Osteoblast (primary cell): Measurements from ENCODE around the gene COG3. TPM values are rescaled to one million over a fixed set of nuclear protein-coding genes. Genes with fewer than 3 reads are reported as not detected.
A peak's percentile ranks its signal among the peaks of the same experiment; 100 is the strongest.

ENCODE experiments used
- DNase-seq: peaks from one replicate; pipeline ENCODE4 v3.0.0; 2011; ENCODE audit warnings: low spot score, mixed read lengths; ENCODE audit not compliant: insufficient read length; ENCODE audit errors: missing footprints
- H2AFZ ChIP-seq: 2 replicates; pipeline ENCODE4 v1.6.0; 2011; ENCODE audit warnings: mild to moderate bottlenecking, low read length
- H3K27ac ChIP-seq: 2 replicates; pipeline ENCODE4 v1.5.1; 2011; ENCODE audit warnings: mild to moderate bottlenecking, low read depth, low read length, moderate library complexity
- H3K27me3 ChIP-seq: 2 replicates; pipeline ENCODE4 v1.6.0; 2012; ENCODE audit warnings: mild to moderate bottlenecking, control low read depth, inconsistent platforms, low read length, moderate library complexity; ENCODE audit not compliant: insufficient read depth
- H3K36me3 ChIP-seq: 2 replicates; pipeline ENCODE4 v1.5.1; 2011; ENCODE audit warnings: mild to moderate bottlenecking, low read length, control low read depth, moderate library complexity; ENCODE audit not compliant: insufficient read depth
- H3K4me1 ChIP-seq: 2 replicates; pipeline ENCODE4 v1.5.1; 2011; ENCODE audit warnings: mild to moderate bottlenecking, low read length, control low read depth, moderate library complexity; ENCODE audit not compliant: insufficient read depth
- H3K4me2 ChIP-seq: 2 replicates; pipeline ENCODE4 v1.6.0; 2011; ENCODE audit warnings: mild to moderate bottlenecking, low read length; ENCODE audit not compliant: insufficient read depth
- H3K4me3 ChIP-seq: fragments of 200-600 bp; sonication (generic); 3 replicates; pipeline ENCODE4 v1.5.1; 2012; ENCODE audit warnings: mild to moderate bottlenecking, low read length, inconsistent platforms; ENCODE audit not compliant: insufficient read depth
- H3K79me2 ChIP-seq: 2 replicates; pipeline ENCODE4 v1.6.0; 2012; ENCODE audit warnings: mild to moderate bottlenecking, low read length, control low read depth, inconsistent platforms; ENCODE audit not compliant: insufficient read depth
- H3K9me3 ChIP-seq: 2 replicates; pipeline ENCODE4 v1.5.1; 2011; ENCODE audit warnings: low read depth, low read length, control low read depth
- H4K20me1 ChIP-seq: 2 replicates; pipeline ENCODE4 v1.6.0; 2012; ENCODE audit warnings: mild to moderate bottlenecking, low read length, control low read depth; ENCODE audit not compliant: insufficient read depth
- CTCF ChIP-seq: IDR thresholded peaks from 2 replicates; pipeline ENCODE4 v1.5.1; 2011; ENCODE audit warnings: mild to moderate bottlenecking, low read depth, low read length, moderate library complexity; ENCODE audit errors: extremely low read depth
- total RNA-seq: library from RNA; depleted of rRNA; stranded (reverse); fragments of >200 nt; gene quantifications from 2 replicates; pipeline ENCODE4 v1.2.3, GENCODE V29; 2012

The COG3 gene
- total RNA-seq, 1 donor, result 35.5 TPM

- DNase-seq, result no peak
- H3K4me3 ChIP-seq, result no peak overlapping the region
- H3K4me1 ChIP-seq, result no peaks in the 10 kb centered on the region
- H2AFZ ChIP-seq, result no peak overlapping the region
- H4K20me1 ChIP-seq, result peaks cover 2% of the 10 kb centered on the region
- TF ChIP-seq CTCF, result no peak
- H3K9me3 ChIP-seq, result no peaks in the 10 kb centered on the region
- no peak overlapping the region for H3K27ac ChIP-seq
- H3K79me2 ChIP-seq, result no peaks in the 10 kb centered on the region
- no peak overlapping the region for H3K4me2 ChIP-seq
- H3K36me3 ChIP-seq, result peaks cover 56% of the 10 kb centered on the region
- no peaks in the 10 kb centered on the region for H3K27me3 ChIP-seq
Measured at GRCh38 chr13:45512098-45512496, 47.4 kb downstream of the COG3 start.

GRCh38 chr13:45516757-45517156, 52.0 kb downstream of the COG3 start:
- peaks cover 4% of the 10 kb centered on the region for H3K79me2 ChIP-seq
- H2AFZ ChIP-seq, result no peak overlapping the region
- H3K36me3 ChIP-seq, result peaks cover 65% of the 10 kb centered on the region
- DNase-seq, result no peak
- no peaks in the 10 kb centered on the region for H3K9me3 ChIP-seq
- H3K4me1 ChIP-seq, result no peaks in the 10 kb centered on the region
- H3K27ac ChIP-seq, result no peak overlapping the region
- no peaks in the 10 kb centered on the region for H3K27me3 ChIP-seq
- no peak for TF ChIP-seq CTCF
- H4K20me1 ChIP-seq, result peaks cover 8% of the 10 kb centered on the region
- H3K4me2 ChIP-seq, result no peak overlapping the region
- H3K4me3 ChIP-seq, result no peak overlapping the region

- H3K27ac ChIP-seq, result peak overlapping the region; percentile 5
- no peak for TF ChIP-seq CTCF
- no peak for DNase-seq
- no peaks in the 10 kb centered on the region for H3K4me1 ChIP-seq
- H4K20me1 ChIP-seq, result peaks cover 8% of the 10 kb centered on the region
- peaks cover 9% of the 10 kb centered on the region for H3K79me2 ChIP-seq
- H3K4me2 ChIP-seq, result no peak overlapping the region
- H2AFZ ChIP-seq, result no peak overlapping the region
- H3K27me3 ChIP-seq, result no peaks in the 10 kb centered on the region
- H3K4me3 ChIP-seq, result no peak overlapping the region
- H3K9me3 ChIP-seq, result no peaks in the 10 kb centered on the region
- H3K36me3 ChIP-seq, result peaks cover 59% of the 10 kb centered on the region
Measured at GRCh38 chr13:45518525-45519245, 53.9 kb downstream of the COG3 start.

- Histone ChIP-seq H3K4me2 (no peak overlapping the region), H2AFZ (no peak overlapping the region), H3K4me3 (no peak overlapping the region), H3K36me3 (peaks cover 65% of the 10 kb centered on the region), H3K27ac (no peak overlapping the region), H3K4me1 (no peaks in the 10 kb centered on the region), H3K9me3 (no peaks in the 10 kb centered on the region), H4K20me1 (peaks cover 8% of the 10 kb centered on the region), H3K79me2 (peaks cover 9% of the 10 kb centered on the region), H3K27me3 (no peaks in the 10 kb centered on the region)
- DNase-seq, result no peak
- TF ChIP-seq CTCF, result no peak
Measured at GRCh38 chr13:45519493-45519892, 54.8 kb downstream of the COG3 start.
